ENCODE data around the gene RHOC.
A peak's percentile ranks its signal among the peaks of the same experiment; 100 is the strongest.

Gene RHOC

GRCh38 chr1:112674440-112674985, 32.4 kb downstream of the RHOC start, which contains the start of gene MOV10:
Gene MOV10 (plus strand): TSS chr1:112674659. CDS start chr1:112674913, 254 bp downstream.
- H3K27ac Mint-ChIP-seq = peak within 1 kb of the TSS; percentile 97
- peaks cover 42% of the 10 kb centered on the region for H3K4me1 Mint-ChIP-seq
- no peaks in the 10 kb centered on the region for H3K9me3 Mint-ChIP-seq
- DNase-seq = peak; percentile 68
- H3K27me3 Mint-ChIP-seq (ENCODE audit: low read depth, poor library complexity) = no peaks in the 10 kb centered on the region
- H3K4me3 Mint-ChIP-seq = peak within 1 kb of the TSS; percentile 96
- H3K36me3 Mint-ChIP-seq (ENCODE audit: low read depth) = peaks cover 47% of the 10 kb centered on the region
- TF ChIP-seq CTCF (IDR thresholded peaks at IDR 0.05) = no peak

- Mint-ChIP-seq H3K4me3 (peak overlapping the region; percentile 96), H3K4me1 (peaks cover 42% of the 10 kb centered on the region), H3K9me3 (no peaks in the 10 kb centered on the region), H3K36me3 (ENCODE audit: low read depth) (peaks cover 47% of the 10 kb centered on the region), H3K27ac (peak overlapping the region; percentile 97), H3K27me3 (ENCODE audit: low read depth, poor library complexity) (no peaks in the 10 kb centered on the region)
- TF ChIP-seq CTCF (IDR thresholded peaks at IDR 0.05) = peak; percentile 22
- no peak for DNase-seq
These were observed 33.1 kb downstream of the RHOC start for GRCh38 chr1:112673592-112674439.

- peak overlapping the region; percentile 37 for H3K4me3 Mint-ChIP-seq
- no peaks in the 10 kb centered on the region for H3K9me3 Mint-ChIP-seq
- DNase-seq = no peak
- TF ChIP-seq CTCF (IDR thresholded peaks at IDR 0.05) = no peak
- H3K27ac Mint-ChIP-seq = no peak overlapping the region
- H3K4me1 Mint-ChIP-seq = peaks cover 34% of the 10 kb centered on the region
- no peaks in the 10 kb centered on the region for H3K27me3 Mint-ChIP-seq (ENCODE audit: low read depth, poor library complexity)
- H3K36me3 Mint-ChIP-seq (ENCODE audit: low read depth) = peaks cover 52% of the 10 kb centered on the region
These were observed 34.1 kb downstream of the RHOC start for GRCh38 chr1:112672842-112673241.

GRCh38 chr1:112672009-112672408, 34.9 kb downstream of the RHOC start:
- Mint-ChIP-seq H3K27me3 (ENCODE audit: low read depth, poor library complexity) (no peaks in the 10 kb centered on the region), H3K27ac (peak overlapping the region; percentile 6), H3K9me3 (no peaks in the 10 kb centered on the region), H3K36me3 (ENCODE audit: low read depth) (peaks cover 60% of the 10 kb centered on the region), H3K4me3 (no peak overlapping the region), H3K4me1 (peaks cover 32% of the 10 kb centered on the region)
- no peak for DNase-seq
- no peak for TF ChIP-seq CTCF (IDR thresholded peaks at IDR 0.05)

DNA sequence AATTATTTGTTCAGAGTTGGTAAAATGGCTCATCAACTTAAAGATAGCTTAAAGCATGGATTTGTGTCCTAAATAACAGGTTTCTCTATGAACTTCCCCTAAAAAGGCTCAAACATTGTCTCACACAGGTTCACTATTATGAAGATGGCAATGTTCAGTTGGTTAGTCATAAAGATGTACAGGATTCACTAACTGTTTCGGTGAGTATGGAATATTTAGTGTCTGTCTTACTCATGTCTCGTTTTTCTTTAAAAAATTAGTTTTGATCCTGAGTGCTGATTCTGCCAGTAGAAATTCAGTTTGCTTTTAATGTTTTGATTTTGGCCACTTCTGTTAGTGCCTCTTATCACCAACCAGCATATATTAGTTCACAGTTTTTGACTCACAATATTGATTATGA, 40.0 kb downstream of the RHOC start:
- DNase-seq = no peak
- TF ChIP-seq CTCF (IDR thresholded peaks at IDR 0.05) = no peak
- Mint-ChIP-seq H3K9me3 (no peaks in the 10 kb centered on the region), H3K27ac (no peak overlapping the region), H3K4me1 (no peaks in the 10 kb centered on the region), H3K27me3 (ENCODE audit: low read depth, poor library complexity) (no peaks in the 10 kb centered on the region), H3K4me3 (no peak overlapping the region), H3K36me3 (ENCODE audit: low read depth) (peaks cover 82% of the 10 kb centered on the region)

All from nephron progenitor cell (in vitro differentiated cells).